K562 (cell line): ENCODE measurements around the gene ALK.

Experiments used
- RBM34 ChIP-seq: fragments of 200-400 bp; formaldehyde crosslinking; IDR thresholded peaks from 2 replicates; pipeline ENCODE4 v1.6.1; 2018; ENCODE audit warnings: low read length, borderline replicate concordance; ENCODE audit not compliant: insufficient read depth
- RFX1 ChIP-seq: fragments of 450-650 bp; IDR thresholded peaks from 2 replicates; pipeline ENCODE4 v1.6.1; 2016; ENCODE audit warnings: mild to moderate bottlenecking, moderate library complexity
- YY1 ChIP-seq, 3 experiments: IDR thresholded peaks; 2 replicates each; pipeline ENCODE4 v1.6.1; 2011; ENCODE audit warnings: low read length in 2 of 3, mild to moderate bottlenecking in 2 of 3, moderate library complexity in 2 of 3, borderline replicate concordance in 1 of 3, control low read depth in 1 of 3, low read depth in 1 of 3; ENCODE audit not compliant: insufficient read depth in 3 of 3, insufficient replicate concordance in 2 of 3, control insufficient read depth in 1 of 3, insufficient read length in 1 of 3; ENCODE audit errors: extremely low read depth in 1 of 3
- ZNF124 ChIP-seq: sonication (generic); formaldehyde crosslinking; IDR thresholded peaks from 2 replicates; pipeline ENCODE4 v1.8.1; 2022; ENCODE audit warnings: missing genetic modification reagents
- ZNF717 ChIP-seq: fragments of 250-450 bp; sonication (Bioruptor Pico); IDR thresholded peaks from 2 replicates; pipeline ENCODE4 v1.5.0; 2021
- TF ChIP-seq, protein P1 (sequence below), 3 experiments: IDR thresholded peaks in 2 of 3; conservative IDR thresholded peaks in 1 of 3; 2 replicates each; pipeline ENCODE4 v1.5.1; 2011 to 2012; ENCODE audit warnings: low read length in 3 of 3, mild to moderate bottlenecking in 3 of 3, control low read depth in 2 of 3, improper control_type of control experiment in 1 of 3, inconsistent platforms in 1 of 3, low read depth in 1 of 3, mixed read lengths in 1 of 3, moderate library complexity in 1 of 3; ENCODE audit not compliant: insufficient read depth in 2 of 3

DNA sequence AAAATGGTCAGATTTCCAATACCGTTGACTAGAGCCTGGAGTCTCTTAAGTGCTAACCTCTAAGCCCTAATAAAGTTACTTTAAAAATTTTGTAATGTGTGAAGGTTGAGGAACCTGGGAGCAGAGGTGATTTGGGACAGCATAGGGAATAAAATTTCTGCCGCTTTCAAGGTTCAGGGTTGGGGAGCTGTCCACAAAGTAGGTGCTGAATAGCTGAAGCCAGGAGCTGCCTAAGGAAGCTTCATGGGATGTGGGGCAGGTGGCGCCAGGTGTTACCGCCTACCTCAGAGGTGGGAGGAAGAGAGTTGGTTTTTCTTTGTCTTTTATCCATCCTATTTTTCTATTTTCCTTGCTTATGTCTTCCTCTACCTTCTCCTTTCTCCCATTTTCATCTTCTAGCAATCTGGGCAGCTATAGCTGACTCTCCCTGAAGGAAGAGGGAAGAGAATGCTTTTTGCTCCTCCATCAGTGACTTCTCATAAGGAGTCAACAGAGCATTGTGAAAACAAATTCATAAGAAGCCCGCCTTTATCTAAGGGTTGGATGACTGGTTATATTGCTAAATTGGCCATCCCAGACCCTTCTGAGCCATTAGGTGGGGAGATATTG lies 627.5 kb downstream of the ALK start:
- TF ChIP-seq ZNF717 (no peak), YY1 (IDR thresholded peaks at IDR 0.05; ENCODE audit: borderline replicate concordance in 1 of 3, control insufficient read depth in 1 of 3, extremely low read depth in 1 of 3, insufficient read depth in 3 of 3, insufficient read length in 1 of 3, insufficient replicate concordance in 2 of 3, low read depth in 1 of 3, low read length in 2 of 3) (no peak), RBM34 (no peak), ZNF124 (no peak), RFX1 (no peak)
- TF ChIP-seq, protein P1, sequence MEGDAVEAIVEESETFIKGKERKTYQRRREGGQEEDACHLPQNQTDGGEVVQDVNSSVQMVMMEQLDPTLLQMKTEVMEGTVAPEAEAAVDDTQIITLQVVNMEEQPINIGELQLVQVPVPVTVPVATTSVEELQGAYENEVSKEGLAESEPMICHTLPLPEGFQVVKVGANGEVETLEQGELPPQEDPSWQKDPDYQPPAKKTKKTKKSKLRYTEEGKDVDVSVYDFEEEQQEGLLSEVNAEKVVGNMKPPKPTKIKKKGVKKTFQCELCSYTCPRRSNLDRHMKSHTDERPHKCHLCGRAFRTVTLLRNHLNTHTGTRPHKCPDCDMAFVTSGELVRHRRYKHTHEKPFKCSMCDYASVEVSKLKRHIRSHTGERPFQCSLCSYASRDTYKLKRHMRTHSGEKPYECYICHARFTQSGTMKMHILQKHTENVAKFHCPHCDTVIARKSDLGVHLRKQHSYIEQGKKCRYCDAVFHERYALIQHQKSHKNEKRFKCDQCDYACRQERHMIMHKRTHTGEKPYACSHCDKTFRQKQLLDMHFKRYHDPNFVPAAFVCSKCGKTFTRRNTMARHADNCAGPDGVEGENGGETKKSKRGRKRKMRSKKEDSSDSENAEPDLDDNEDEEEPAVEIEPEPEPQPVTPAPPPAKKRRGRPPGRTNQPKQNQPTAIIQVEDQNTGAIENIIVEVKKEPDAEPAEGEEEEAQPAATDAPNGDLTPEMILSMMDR (IDR thresholded peaks at IDR 0.05 in 2 of 3, conservative IDR thresholded peaks at IDR 0.05 in 1 of 3; ENCODE audit: insufficient read depth in 2 of 3, low read depth in 1 of 3, low read length in 3 of 3): no peak
